ENCODE results near the gene TAF6.

The TAF6 gene

GRCh38 chr7:100148225-100148558, 29.0 kb upstream of the TAF6 start:
- no peaks in the 10 kb centered on the region for H3K9me3 ChIP-seq (ENCODE audit: control insufficient read depth, insufficient read depth, low read depth, low read length)
- POLR2A ChIA-PET = interaction anchor here (0.6 to 3.5 kb wide), 23 partner anchors 8 to 281 kb away, joined by 3 to 38 read pairs (median 6); partner anchors contain the start of genes AP4M1, GAL3ST4, GPC2 and MBLAC1
- peaks cover 15 to 18% of the 10 kb centered on the region in 2 experiments; a peak in 2 of 3 replicates for H3K36me3 ChIP-seq (ENCODE audit: control insufficient read depth in 2 of 2, insufficient read depth in 1 of 2, low read length in 2 of 2)
- peak overlapping the region; percentile 13; the same call in 1 of the 2 replicates for H3K27ac ChIP-seq (ENCODE audit: extremely low read depth, low read depth, low read length)
- CTCF ChIA-PET = interaction anchor here (0.7 to 1.0 kb wide), 3 partner anchors 11 to 41 kb away, joined by 3 to 7 read pairs (median 3); partner anchors contain the start of gene TRAPPC14
- peak overlapping the region; percentile 20 for H3K4me3 ChIP-seq (ENCODE audit: low read depth, low read length)
- peaks cover 10% of the 10 kb centered on the region for H3K4me1 ChIP-seq (ENCODE audit: control insufficient read depth, insufficient read depth, low read length)
- TF ChIP-seq YY2 (tag by site-specific recombination; IDR thresholded peaks at IDR 0.05) = no peak
- no peak for TF ChIP-seq ZNF654 (tag by site-specific recombination; IDR thresholded peaks at IDR 0.05; ENCODE audit: low read depth)
- no peak for TF ChIP-seq ZNF596 (tag by site-specific recombination; IDR thresholded peaks at IDR 0.05)
- 0 out of 2 replicates have a peak, but pooled peaks have one; percentile 25 for TF ChIP-seq ZBTB21 (tag by site-specific recombination; IDR thresholded peaks at IDR 0.05)
- TF ChIP-seq ZNF639 (tag by site-specific recombination; IDR thresholded peaks at IDR 0.05) = 0 out of 2 replicates have a peak, but pooled peaks have one; percentile 20
- no peak for TF ChIP-seq ZBTB1 (tag by site-specific recombination; IDR thresholded peaks at IDR 0.05)
- TF ChIP-seq SALL2 (tag by site-specific recombination; IDR thresholded peaks at IDR 0.05; ENCODE audit: borderline replicate concordance) = no peak
- TF ChIP-seq ZNF274 (IDR thresholded peaks at IDR 0.05; ENCODE audit: low read length) = no peak
- no peak for TF ChIP-seq ZNF274 (tag by site-specific recombination; IDR thresholded peaks at IDR 0.05; ENCODE audit: borderline replicate concordance)
- TF ChIP-seq GLIS1 (tag by site-specific recombination; IDR thresholded peaks at IDR 0.05) = no peak
- no peak for TF ChIP-seq ZNF174 (tag by site-specific recombination; IDR thresholded peaks at IDR 0.05)
- no peak for TF ChIP-seq WT1 (tag by site-specific recombination; IDR thresholded peaks at IDR 0.05)
- TF ChIP-seq ZSCAN23 (tag by site-specific recombination; IDR thresholded peaks at IDR 0.05) = no peak
- TF ChIP-seq OVOL3 (tag by site-specific recombination; IDR thresholded peaks at IDR 0.05) = 0 out of 2 replicates have a peak, but pooled peaks have one; percentile 60
- no peak for TF ChIP-seq CTCF (tag by site-specific recombination; IDR thresholded peaks at IDR 0.05)
- no peak for TF ChIP-seq ZNF221 (tag by site-specific recombination; IDR thresholded peaks at IDR 0.05; ENCODE audit: borderline replicate concordance)
- no peak for TF ChIP-seq ZBTB11 (tag by site-specific recombination; conservative IDR thresholded peaks at IDR 0.05; ENCODE audit: low read depth)
- TF ChIP-seq ZNF677 (tag by site-specific recombination; IDR thresholded peaks at IDR 0.05) = no peak
- TF ChIP-seq ZXDB (tag by site-specific recombination; IDR thresholded peaks at IDR 0.05) = peak; percentile 12; the same call in 1 of the 2 replicates
- TF ChIP-seq ZNF366 (tag by site-specific recombination; conservative IDR thresholded peaks at IDR 0.05) = no peak
- peak; percentile 44; the same call in 1 of the 2 replicates for TF ChIP-seq KLF7 (tag by site-specific recombination; IDR thresholded peaks at IDR 0.05; ENCODE audit: borderline replicate concordance)
- TF ChIP-seq ZNF558 (tag by site-specific recombination; IDR thresholded peaks at IDR 0.05) = no peak
- TF ChIP-seq ZNF114 (tag by site-specific recombination; IDR thresholded peaks at IDR 0.05) = no peak
- no peak for TF ChIP-seq ZNF707 (tag by site-specific recombination; IDR thresholded peaks at IDR 0.05)
- TF ChIP-seq ZFP69B (tag by site-specific recombination; IDR thresholded peaks at IDR 0.05) = no peak
- no peak for TF ChIP-seq ZNF843 (tag by site-specific recombination; IDR thresholded peaks at IDR 0.05)
- no peak for TF ChIP-seq ZNF112 (tag by site-specific recombination; IDR thresholded peaks at IDR 0.05)
- TF ChIP-seq ZNF132 (tag by site-specific recombination; IDR thresholded peaks at IDR 0.05; ENCODE audit: borderline replicate concordance) = no peak
- TF ChIP-seq RBAK (tag by site-specific recombination; IDR thresholded peaks at IDR 0.05) = no peak
- TF ChIP-seq ZNF292 (tag by site-specific recombination; IDR thresholded peaks at IDR 0.05; ENCODE audit: borderline replicate concordance, low read depth) = no peak
- no peak for TF ChIP-seq HOXC10 (CRISPR knock-in tag; IDR thresholded peaks at IDR 0.05)
- no peak for TF ChIP-seq ZNF530 (tag by site-specific recombination; IDR thresholded peaks at IDR 0.05; ENCODE audit: low read depth)
- no peak for TF ChIP-seq ZNF16 (tag by site-specific recombination; IDR thresholded peaks at IDR 0.05; ENCODE audit: low read depth)
- peak; percentile 71; the same call in 1 of the 2 replicates for TF ChIP-seq ZNF391 (tag by site-specific recombination; IDR thresholded peaks at IDR 0.05; ENCODE audit: borderline replicate concordance, low read depth)
- no peak for TF ChIP-seq ZNF211 (tag by site-specific recombination; IDR thresholded peaks at IDR 0.05; ENCODE audit: low read depth)

Measured in HEK293 (cell line).